Measurements from ENCODE around the gene BNIPL. TPM values are rescaled to one million over a fixed set of nuclear protein-coding genes. Genes with fewer than 3 reads are reported as not detected.
A peak's percentile ranks its signal among the peaks of the same experiment; 100 is the strongest.

The BNIPL gene
- total RNA-seq, 1 donor from 2014 or later, result 0.79 TPM

GRCh38 chr1:151059109-151060006, 23.0 kb downstream of the BNIPL start, which contains the start of gene CDC42SE1:
TSS of gene CDC42SE1 (minus strand) at chr1:151059622. CDS start at chr1:151055730, 3,892 bp downstream.
- TF ChIP-seq CTCF (conservative IDR thresholded peaks at IDR 0.05), result peak; percentile 76
- Mint-ChIP-seq H3K36me3 (ENCODE audit: low read depth) (peaks cover 20% of the 10 kb centered on the region), H3K4me1 (peaks cover 60% of the 10 kb centered on the region), H3K27me3 (ENCODE audit: low read depth) (no peaks in the 10 kb centered on the region), H3K27ac (ENCODE audit: unreplicated experiment) (peak within 1 kb of the TSS; percentile 98), H3K9me3 (no peaks in the 10 kb centered on the region), H3K4me3 (peak within 1 kb of the TSS; percentile 98)
- DNase-seq (ENCODE audit: low read depth, low spot score), result peak; percentile 80

GRCh38 chr1:151060007-151060656, 23.7 kb downstream of the BNIPL start, which contains the start of gene MLLT11:
TSS of gene MLLT11 (plus strand) at chr1:151060397. CDS start at chr1:151067225, 6,828 bp downstream.
- Mint-ChIP-seq H3K4me3 (peak within 1 kb of the TSS; percentile 98), H3K36me3 (ENCODE audit: low read depth) (peaks cover 18% of the 10 kb centered on the region), H3K27ac (ENCODE audit: unreplicated experiment) (peak within 1 kb of the TSS; percentile 98), H3K4me1 (peaks cover 67% of the 10 kb centered on the region), H3K27me3 (ENCODE audit: low read depth) (no peaks in the 10 kb centered on the region), H3K9me3 (no peaks in the 10 kb centered on the region)
- peak; percentile 70 for DNase-seq (ENCODE audit: low read depth, low spot score)
- no peak for TF ChIP-seq CTCF (conservative IDR thresholded peaks at IDR 0.05)

GRCh38 chr1:151060657-151061421, 24.5 kb downstream of the BNIPL start:
- Mint-ChIP-seq H3K4me1 (peaks cover 71% of the 10 kb centered on the region), H3K27ac (ENCODE audit: unreplicated experiment) (peak overlapping the region; percentile 98), H3K27me3 (ENCODE audit: low read depth) (no peaks in the 10 kb centered on the region), H3K9me3 (no peaks in the 10 kb centered on the region), H3K4me3 (peak overlapping the region; percentile 98), H3K36me3 (ENCODE audit: low read depth) (peaks cover 20% of the 10 kb centered on the region)
- DNase-seq (ENCODE audit: low read depth, low spot score), result no peak
- no peak for TF ChIP-seq CTCF (conservative IDR thresholded peaks at IDR 0.05)

DNA sequence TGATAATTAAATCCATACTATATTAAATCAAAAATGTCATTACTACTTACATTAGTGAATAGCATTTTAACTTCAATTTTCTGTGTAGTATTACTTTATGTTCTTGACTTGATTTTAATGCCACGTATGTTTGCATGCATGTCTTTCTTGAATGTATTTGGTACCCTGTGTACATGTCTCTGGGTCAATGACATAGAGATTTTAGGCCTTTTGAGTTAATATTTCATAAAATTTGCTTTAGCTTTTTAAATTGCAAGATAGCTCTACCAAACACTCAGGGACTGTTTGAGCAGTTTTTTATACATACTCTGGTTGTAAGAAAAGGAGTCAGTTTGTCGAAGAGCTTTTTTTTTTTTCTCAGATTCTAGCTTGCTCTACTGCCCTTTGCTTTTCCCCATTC, 25.3 kb downstream of the BNIPL start:
- Mint-ChIP-seq H3K27ac (ENCODE audit: unreplicated experiment) (peak overlapping the region; percentile 98), H3K36me3 (ENCODE audit: low read depth) (peaks cover 20% of the 10 kb centered on the region)

More for the DNA sequence above, 25.3 kb downstream of the BNIPL start:
- Mint-ChIP-seq H3K4me3 (peak overlapping the region; percentile 98), H3K4me1 (peaks cover 67% of the 10 kb centered on the region), H3K9me3 (no peaks in the 10 kb centered on the region), H3K27me3 (ENCODE audit: low read depth) (no peaks in the 10 kb centered on the region)
- DNase-seq (ENCODE audit: low read depth, low spot score), result no peak
- no peak for TF ChIP-seq CTCF (conservative IDR thresholded peaks at IDR 0.05)
